HepG2 (cell line): ENCODE data around the gene KDR.

Experiments
- BHLHE40 ChIP-seq: IDR thresholded peaks from 2 replicates; pipeline ENCODE4 v1.6.1; 2011; ENCODE audit warnings: low read length, improper control_type of control experiment
- FOSL1 ChIP-seq: sonication (generic); formaldehyde crosslinking; IDR thresholded peaks from 2 replicates; pipeline ENCODE4 v1.9.0; 2021; ENCODE audit warnings: missing genetic modification reagents, borderline replicate concordance
- ZNF772 ChIP-seq: sonication (generic); formaldehyde crosslinking; IDR thresholded peaks from 2 replicates; pipeline ENCODE4 v1.5.0; 2020; ENCODE audit warnings: mild to moderate bottlenecking, missing genetic modification reagents
- ZNF850 ChIP-seq: sonication (generic); formaldehyde crosslinking; conservative IDR thresholded peaks from 2 replicates; pipeline ENCODE4 v1.9.0; 2021; ENCODE audit warnings: mild to moderate bottlenecking, missing genetic modification reagents

GRCh38 chr4:55031158-55031557 lies 94.2 kb downstream of the KDR start:
- TF ChIP-seq ZNF850 (CRISPR knock-in tag) (no peak), ZNF772 (CRISPR knock-in tag) (no peak), FOSL1 (CRISPR knock-in tag) (no peak), BHLHE40 (no peak)
